Brain microvascular endothelial cell (primary cell): ENCODE data around the gene LRPPRC.
"Not testable (repeated sequence)": the region's sequence is repeated elsewhere in the genome, so short reads cannot be mapped to it uniquely, and the experiment has no call there.

Experiments
- DNase-seq: peaks from one replicate; pipeline ENCODE4 v3.0.0-alpha.2; 2020
- H3K27ac ChIP-seq: fragments of 250-450 bp; sonication (Bioruptor Pico); 2 replicates; pipeline ENCODE4 v1.5.1; 2020; ENCODE audit warnings: mild to moderate bottlenecking, moderate library complexity
- H3K27me3 ChIP-seq: fragments of 250-450 bp; sonication (Bioruptor Pico); replicated peaks from 2 replicates; pipeline ENCODE4 v1.5.1; 2020; ENCODE audit warnings: mild to moderate bottlenecking
- H3K36me3 ChIP-seq: fragments of 250-450 bp; sonication (Bioruptor Pico); replicated peaks from 2 replicates; pipeline ENCODE4 v1.5.1; 2020; ENCODE audit warnings: mild to moderate bottlenecking
- H3K4me3 ChIP-seq: 2 replicates; pipeline ENCODE4 v1.5.1; 2011; ENCODE audit warnings: low read depth, mild to moderate bottlenecking, control low read depth, low read length, moderate library complexity
- CTCF ChIP-seq: IDR thresholded peaks from 2 replicates; pipeline ENCODE4 v1.5.1; 2011; ENCODE audit warnings: low read depth, mild to moderate bottlenecking, moderate library complexity, low read length, control low read depth, inconsistent platforms; ENCODE audit errors: missing control alignments
- in situ Hi-C: cut with HindIII; loops from 2 replicates; pipeline ENCODE4 v1.10.0; 2017; ENCODE audit warnings: low sequenced_read_pairs, low pct_ligation_motif_present

The LRPPRC gene

GRCh38 chr2:43925431-43925830 lies 70.4 kb downstream of the LRPPRC start:
- DNase-seq: no peak
- Histone ChIP-seq H3K27ac (no peak overlapping the region), H3K27me3 (no peaks in the 10 kb centered on the region), H3K4me3 (no peak overlapping the region), H3K36me3 (peaks cover 17% of the 10 kb centered on the region)
- TF ChIP-seq CTCF: no peak
- in situ Hi-C loops: no loop called here

DNA sequence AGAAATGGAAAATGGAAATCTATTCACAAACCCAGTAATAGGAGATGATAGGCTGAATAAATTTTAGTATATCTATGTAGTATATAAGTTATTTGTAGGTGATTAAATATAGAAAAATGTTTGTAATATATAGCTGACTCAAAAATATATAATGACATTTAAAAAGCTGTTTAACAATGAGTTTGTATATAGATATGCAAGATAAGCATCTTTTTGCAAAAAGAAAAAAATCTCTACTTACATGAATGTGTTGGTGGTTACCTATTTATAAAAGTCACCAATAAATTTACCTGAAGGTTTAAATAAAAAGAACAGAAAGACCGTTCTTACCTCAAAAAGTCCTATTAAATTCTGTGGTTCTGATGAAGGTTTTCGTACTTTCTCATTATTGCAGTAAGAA lies 71.3 kb downstream of the LRPPRC start:
- H3K27ac ChIP-seq: no peak overlapping the region
- DNase-seq: no peak
- in situ Hi-C loops: no loop called here
- peaks cover 19% of the 10 kb centered on the region for H3K36me3 ChIP-seq
- H3K27me3 ChIP-seq: no peaks in the 10 kb centered on the region
- no peak for TF ChIP-seq CTCF
- H3K4me3 ChIP-seq: no peak overlapping the region

GRCh38 chr2:43911136-43911790 lies 84.5 kb downstream of the LRPPRC start:
- in situ Hi-C loops, H3K4me3 ChIP-seq, DNase-seq, H3K27me3 ChIP-seq, H3K27ac ChIP-seq: not testable (repeated sequence)
- H3K36me3 ChIP-seq: peaks cover 14% of the 10 kb centered on the region

DNA sequence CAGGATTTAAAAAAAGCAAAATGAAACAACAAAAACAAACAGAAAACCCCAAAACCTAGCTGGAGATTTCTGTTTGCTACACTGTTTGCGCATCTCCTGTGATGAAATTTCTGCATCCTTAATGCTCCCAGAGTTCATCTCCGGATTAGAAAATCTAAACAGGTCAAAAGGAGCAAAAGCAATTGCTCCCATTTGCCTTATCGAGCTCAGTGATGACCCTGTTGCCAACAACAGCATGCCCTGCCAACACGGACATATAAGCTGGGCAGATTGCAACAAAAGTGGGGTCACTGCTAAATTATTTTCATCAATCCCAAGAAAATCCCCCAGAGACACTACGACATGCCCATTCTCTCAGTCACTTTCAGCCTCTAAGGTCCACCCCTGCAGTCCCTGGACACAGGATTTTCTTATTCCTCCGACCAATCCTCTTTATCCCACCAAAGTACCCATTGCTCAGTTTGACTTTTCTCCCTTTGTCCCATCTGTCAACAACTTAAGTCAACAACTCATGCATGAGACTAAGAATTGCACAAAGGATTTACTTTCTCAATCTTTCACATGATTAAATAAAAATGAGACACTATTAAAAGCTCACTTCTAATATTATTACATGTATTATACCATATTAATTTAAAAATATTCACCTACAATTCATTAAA lies 89.2 kb downstream of the LRPPRC start:
- H3K27ac ChIP-seq: peak overlapping the region; percentile 58
- no peak for TF ChIP-seq CTCF
- H3K36me3 ChIP-seq: peaks cover 17% of the 10 kb centered on the region
- in situ Hi-C loops: no loop called here
- no peak overlapping the region for H3K4me3 ChIP-seq
- DNase-seq: no peak
- no peaks in the 10 kb centered on the region for H3K27me3 ChIP-seq

GRCh38 chr2:43905871-43906270 lies 89.9 kb downstream of the LRPPRC start:
- peak overlapping the region; percentile 85 for H3K27ac ChIP-seq
- peak; percentile 57 for DNase-seq
- TF ChIP-seq CTCF: no peak
- in situ Hi-C loops: no loop called here
- no peaks in the 10 kb centered on the region for H3K27me3 ChIP-seq
- H3K36me3 ChIP-seq: peaks cover 22% of the 10 kb centered on the region
- no peak overlapping the region for H3K4me3 ChIP-seq

DNA sequence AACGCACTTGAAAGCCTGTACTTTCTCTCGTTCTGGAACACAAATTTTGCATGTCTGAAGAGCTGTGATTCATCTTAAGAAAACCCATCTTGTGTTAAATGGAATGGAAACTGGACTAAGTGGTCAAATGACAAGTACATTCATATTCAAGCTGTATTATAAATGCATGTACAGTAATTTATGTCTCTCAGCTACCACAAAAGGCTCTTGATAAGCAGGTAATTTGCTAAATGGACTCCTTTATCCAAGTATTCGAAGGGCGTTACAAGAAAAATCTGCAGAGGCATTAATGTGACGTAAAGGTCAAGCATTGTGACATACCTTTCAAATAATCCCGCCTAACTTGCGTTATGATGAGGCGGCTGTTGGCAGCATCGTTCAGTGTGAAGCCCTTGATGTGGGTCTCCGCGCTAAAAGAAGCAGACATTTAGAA lies 90.4 kb downstream of the LRPPRC start:
- peak; percentile 5 for DNase-seq
- H3K4me3 ChIP-seq: no peak overlapping the region
- TF ChIP-seq CTCF: no peak

More for the DNA sequence above, 90.4 kb downstream of the LRPPRC start:
- H3K27me3 ChIP-seq: no peaks in the 10 kb centered on the region
- H3K27ac ChIP-seq: peak overlapping the region; percentile 85
- in situ Hi-C loops: no loop called here
- H3K36me3 ChIP-seq: peaks cover 21% of the 10 kb centered on the region
